Urinary bladder (tissue), 4 donors: Measurements from ENCODE around the gene TSPAN12. TPM values are rescaled to one million over a fixed set of nuclear protein-coding genes. Genes with fewer than 3 reads are reported as not detected.
A peak's percentile ranks its signal among the peaks of the same experiment; 100 is the strongest.
"Not testable (repeated sequence)": the region's sequence is repeated elsewhere in the genome, so short reads cannot be mapped to it uniquely, and the experiment has no call there.

Experiments used
- DNase-seq: peaks from one replicate; pipeline ENCODE4 v3.0.0-alpha.2; 2015; ENCODE audit errors: extremely low spot score
- H3K27ac ChIP-seq: one replicate; pipeline ENCODE4 v1.5.1; 2013; ENCODE audit warnings: low read depth, mild to moderate bottlenecking, moderate library complexity
- H3K36me3 ChIP-seq: one replicate; pipeline ENCODE4 v1.6.1; 2013; ENCODE audit warnings: mild to moderate bottlenecking, moderate library complexity; ENCODE audit not compliant: insufficient read depth
- H3K4me1 ChIP-seq: one replicate; pipeline ENCODE4 v1.6.1; 2013; ENCODE audit warnings: mild to moderate bottlenecking, moderate library complexity; ENCODE audit not compliant: insufficient read depth
- H3K4me3 ChIP-seq: one replicate; pipeline ENCODE4 v1.5.1; 2013; ENCODE audit warnings: low read depth, low read length
- WGBS: extraction: QIAGEN DNeasy Blood & Tissue Kit; methylation state at CpG from one replicate; pipeline ENCODE4 v1.1.7; 2013; 5-methylcytosine and 5-hydroxymethylcytosine counted together
- polyA plus RNA-seq: library from polyadenylated mRNA; stranded (reverse); fragments of 200-250 nt; gene quantifications from one replicate; pipeline ENCODE4 v1.2.3, GENCODE V29; 2013
- total RNA-seq: library from RNA; depleted of rRNA; stranded (reverse); fragments of >200 nt; gene quantifications from one replicate; pipeline ENCODE4 v1.2.3, GENCODE V29; 2014
- donor health status: healthy with polysubstance abuse.
- donor health status: healthy.

TSPAN12 gene
- total and polyA plus RNA-seq, 2 donors = 13.8 to 29.4 TPM

- DNase-seq = no peak
- Histone ChIP-seq H3K27ac (no peak overlapping the region), H3K36me3 (no peaks in the 10 kb centered on the region), H3K4me1 (no peaks in the 10 kb centered on the region), H3K4me3 (no peak overlapping the region)
- 83% methylated on average over 6 of the region's 6 CpGs for WGBS
Measured at GRCh38 chr7:120783273-120783672, 74.7 kb downstream of the TSPAN12 start.

GRCh38 chr7:120781924-120782323 lies 76.0 kb downstream of the TSPAN12 start:
- not testable (repeated sequence) for H3K27ac ChIP-seq, H3K4me3 ChIP-seq, H3K4me1 ChIP-seq, DNase-seq, H3K36me3 ChIP-seq
- WGBS = 96% methylated on average over 10 of the region's 10 CpGs

GRCh38 chr7:120780938-120781337 lies 77.0 kb downstream of the TSPAN12 start:
- no peak overlapping the region for H3K27ac ChIP-seq
- no peaks in the 10 kb centered on the region for H3K4me1 ChIP-seq
- DNase-seq = no peak
- 61% methylated on average over 6 of the region's 6 CpGs for WGBS
- no peak overlapping the region for H3K4me3 ChIP-seq
- no peaks in the 10 kb centered on the region for H3K36me3 ChIP-seq

GRCh38 chr7:120780451-120780850 lies 77.5 kb downstream of the TSPAN12 start:
- not testable (repeated sequence) for H3K27ac ChIP-seq, H3K4me1 ChIP-seq, DNase-seq, H3K36me3 ChIP-seq, H3K4me3 ChIP-seq
- 89% methylated on average over 7 of the region's 7 CpGs for WGBS

GRCh38 chr7:120779078-120779477 lies 78.9 kb downstream of the TSPAN12 start:
- 74% methylated on average over 8 of the region's 8 CpGs for WGBS
- not testable (repeated sequence) for H3K36me3 ChIP-seq, H3K27ac ChIP-seq, H3K4me1 ChIP-seq, H3K4me3 ChIP-seq, DNase-seq

GRCh38 chr7:120775755-120776154 lies 82.2 kb downstream of the TSPAN12 start:
- Histone ChIP-seq H3K4me1 (no peaks in the 10 kb centered on the region), H3K36me3 (no peaks in the 10 kb centered on the region), H3K27ac (no peak overlapping the region), H3K4me3 (no peak overlapping the region)
- peak; percentile 71 for DNase-seq

GRCh38 chr7:120774481-120774880 lies 83.5 kb downstream of the TSPAN12 start:
- Histone ChIP-seq H3K4me3 (no peak overlapping the region), H3K27ac (no peak overlapping the region)
- 59% methylated on average over 3 of the region's 3 CpGs for WGBS

GRCh38 chr7:120770206-120770605 lies 87.7 kb downstream of the TSPAN12 start:
- Histone ChIP-seq H3K4me1 (no peaks in the 10 kb centered on the region), H3K36me3 (no peaks in the 10 kb centered on the region), H3K27ac (no peak overlapping the region), H3K4me3 (no peak overlapping the region)
- DNase-seq = no peak
- 72% methylated on average over 3 of the region's 3 CpGs for WGBS

More at GRCh38 chr7:120774481-120774880, 83.5 kb downstream of the TSPAN12 start:
- no peaks in the 10 kb centered on the region for H3K36me3 ChIP-seq
- no peaks in the 10 kb centered on the region for H3K4me1 ChIP-seq
- no peak for DNase-seq

GRCh38 chr7:120760851-120761250 lies 97.1 kb downstream of the TSPAN12 start:
- Histone ChIP-seq H3K27ac (no peak overlapping the region), H3K4me1 (no peaks in the 10 kb centered on the region), H3K4me3 (no peak overlapping the region), H3K36me3 (no peaks in the 10 kb centered on the region)
- no peak for DNase-seq
- WGBS = 70% methylated on average over 3 of the region's 3 CpGs

GRCh38 chr7:120760050-120760449 lies 97.9 kb downstream of the TSPAN12 start:
- 77% methylated on average over 2 of the region's 2 CpGs for whole genome bisulfite sequencing
- H3K4me1 ChIP-seq = no peaks in the 10 kb centered on the region

GRCh38 chr7:120743128-120743527 lies 114.8 kb downstream of the TSPAN12 start:
- WGBS = 70% methylated on average over 3 of the region's 3 CpGs
- H3K27ac ChIP-seq = no peak overlapping the region
- no peaks in the 10 kb centered on the region for H3K36me3 ChIP-seq
- H3K4me3 ChIP-seq = no peak overlapping the region
- H3K4me1 ChIP-seq = no peaks in the 10 kb centered on the region
- DNase-seq = no peak

More at GRCh38 chr7:120760050-120760449, 97.9 kb downstream of the TSPAN12 start:
- Histone ChIP-seq H3K36me3 (no peaks in the 10 kb centered on the region), H3K27ac (no peak overlapping the region), H3K4me3 (no peak overlapping the region)
- no peak for DNase-seq

- no peak overlapping the region for H3K4me3 ChIP-seq
- H3K27ac ChIP-seq = no peak overlapping the region
- DNase-seq = no peak
- no peaks in the 10 kb centered on the region for H3K36me3 ChIP-seq
- WGBS = 47% methylated on average over 5 of the region's 5 CpGs
- H3K4me1 ChIP-seq = no peaks in the 10 kb centered on the region
Measured at GRCh38 chr7:120742372-120742771, 115.6 kb downstream of the TSPAN12 start.

GRCh38 chr7:120741371-120742042 lies 116.4 kb downstream of the TSPAN12 start:
- Histone ChIP-seq H3K27ac (no peak overlapping the region), H3K4me1 (no peaks in the 10 kb centered on the region), H3K4me3 (no peak overlapping the region), H3K36me3 (no peaks in the 10 kb centered on the region)
- 79% methylated on average over 7 of the region's 7 CpGs for WGBS
- no peak for DNase-seq

- H3K4me1 ChIP-seq = no peaks in the 10 kb centered on the region
- no peak overlapping the region for H3K27ac ChIP-seq
- no peak for DNase-seq
- WGBS = 19% methylated on average over 3 of the region's 3 CpGs
- H3K4me3 ChIP-seq = no peak overlapping the region
- H3K36me3 ChIP-seq = no peaks in the 10 kb centered on the region
Measured at GRCh38 chr7:120740348-120740747, 117.6 kb downstream of the TSPAN12 start.

- 85% methylated on average over 3 of the region's 3 CpGs for WGBS
- DNase-seq = no peak
Measured at GRCh38 chr7:120738816-120739215, 119.1 kb downstream of the TSPAN12 start.

More at GRCh38 chr7:120738816-120739215, 119.1 kb downstream of the TSPAN12 start:
- no peaks in the 10 kb centered on the region for H3K36me3 ChIP-seq
- H3K4me3 ChIP-seq = no peak overlapping the region
- H3K4me1 ChIP-seq = no peaks in the 10 kb centered on the region
- no peak overlapping the region for H3K27ac ChIP-seq
